SK-N-SH treated with all-trans-retinoic acid at 6 μM for 48 hours (cell line): Measurements from ENCODE around the gene BRD7.

Experiments
- BACH2 ChIP-seq: fragments of 250-450 bp; sonication (Bioruptor Pico); IDR thresholded peaks from 2 replicates; pipeline ENCODE4 v1.9.0; 2021; ENCODE audit warnings: mild to moderate bottlenecking, borderline replicate concordance
- GLIS3 ChIP-seq: fragments of 250-450 bp; sonication (Bioruptor Pico); IDR thresholded peaks from 2 replicates; pipeline ENCODE4 v1.5.0; 2020; ENCODE audit warnings: mild to moderate bottlenecking, moderate library complexity
- PATZ1 ChIP-seq: fragments of 250-450 bp; sonication (Bioruptor Pico); IDR thresholded peaks from 2 replicates; pipeline ENCODE4 v1.8.0; 2020; ENCODE audit warnings: mild to moderate bottlenecking, moderate library complexity, borderline replicate concordance

GRCh38 chr16:50269061-50269705, 99.6 kb downstream of the BRD7 start:
- TF ChIP-seq PATZ1 (no peak), BACH2 (CRISPR knock-in tag) (no peak), GLIS3 (CRISPR knock-in tag) (no peak)
